Astrocyte of the cerebellum (primary cell): ENCODE results near the gene JAZF1.

ENCODE experiments used
- DNase-seq: peaks from one replicate; pipeline ENCODE4 v3.0.0-alpha.2; 2011; ENCODE audit warnings: low read depth
- H3K4me3 ChIP-seq: 2 replicates; pipeline ENCODE4 v1.5.1; 2011; ENCODE audit warnings: mild to moderate bottlenecking, low read depth, low read length, moderate library complexity
- in situ Hi-C: cut with HindIII; loops from 2 replicates; pipeline ENCODE4 v1.10.0; 2017; ENCODE audit warnings: low sequenced_read_pairs
- TF ChIP-seq, protein P1 (sequence below): IDR thresholded peaks from 2 replicates; pipeline ENCODE4 v1.5.1; 2012; ENCODE audit warnings: low read length, low read depth, moderate library complexity, mild to moderate bottlenecking; ENCODE audit errors: missing control alignments

Gene JAZF1

DNA sequence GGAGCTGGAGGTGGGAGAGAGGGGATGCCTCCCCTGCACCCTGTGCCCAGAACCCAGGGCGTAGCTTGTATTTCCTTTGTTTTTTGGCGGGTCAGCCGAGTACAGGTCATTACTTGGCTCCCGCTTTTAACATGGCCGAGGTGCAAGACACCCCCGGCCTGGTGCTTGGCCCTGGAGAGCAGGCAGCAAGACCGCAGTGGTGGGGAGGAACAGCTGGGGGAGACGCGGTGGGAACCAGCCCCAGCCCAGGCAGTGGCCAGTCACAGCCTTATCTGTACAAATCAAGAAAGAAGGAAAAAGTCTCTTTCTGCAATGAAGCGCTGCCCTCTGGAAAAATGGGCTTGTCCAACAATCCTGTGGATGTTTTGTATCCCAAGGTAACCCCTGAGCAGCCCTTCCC lies 341.5 kb downstream of the JAZF1 start:
- in situ Hi-C loops, result no loop called here
- no peak overlapping the region for H3K4me3 ChIP-seq
- no peak for DNase-seq
- TF ChIP-seq, protein P1, sequence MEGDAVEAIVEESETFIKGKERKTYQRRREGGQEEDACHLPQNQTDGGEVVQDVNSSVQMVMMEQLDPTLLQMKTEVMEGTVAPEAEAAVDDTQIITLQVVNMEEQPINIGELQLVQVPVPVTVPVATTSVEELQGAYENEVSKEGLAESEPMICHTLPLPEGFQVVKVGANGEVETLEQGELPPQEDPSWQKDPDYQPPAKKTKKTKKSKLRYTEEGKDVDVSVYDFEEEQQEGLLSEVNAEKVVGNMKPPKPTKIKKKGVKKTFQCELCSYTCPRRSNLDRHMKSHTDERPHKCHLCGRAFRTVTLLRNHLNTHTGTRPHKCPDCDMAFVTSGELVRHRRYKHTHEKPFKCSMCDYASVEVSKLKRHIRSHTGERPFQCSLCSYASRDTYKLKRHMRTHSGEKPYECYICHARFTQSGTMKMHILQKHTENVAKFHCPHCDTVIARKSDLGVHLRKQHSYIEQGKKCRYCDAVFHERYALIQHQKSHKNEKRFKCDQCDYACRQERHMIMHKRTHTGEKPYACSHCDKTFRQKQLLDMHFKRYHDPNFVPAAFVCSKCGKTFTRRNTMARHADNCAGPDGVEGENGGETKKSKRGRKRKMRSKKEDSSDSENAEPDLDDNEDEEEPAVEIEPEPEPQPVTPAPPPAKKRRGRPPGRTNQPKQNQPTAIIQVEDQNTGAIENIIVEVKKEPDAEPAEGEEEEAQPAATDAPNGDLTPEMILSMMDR, result no peak

DNA sequence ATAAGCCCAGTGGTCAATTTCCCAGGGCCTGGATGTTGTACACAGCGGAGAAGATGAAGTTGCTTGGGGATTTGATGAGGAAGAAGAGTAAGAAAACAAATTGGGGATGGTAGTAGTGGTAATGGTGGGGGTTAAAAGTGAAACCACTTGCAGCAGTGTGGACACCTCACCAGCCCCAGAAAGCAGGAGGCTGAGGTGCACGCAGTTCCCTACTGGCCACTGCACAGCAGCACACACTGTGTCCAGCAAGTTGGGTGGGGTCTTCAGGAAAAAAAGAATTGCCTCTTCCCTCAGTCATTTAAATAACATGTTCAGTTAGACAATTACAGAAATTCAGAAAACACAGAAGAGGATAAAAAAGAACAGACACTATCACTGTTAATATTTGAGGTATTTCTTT lies 344.1 kb downstream of the JAZF1 start:
- TF ChIP-seq, protein P1, result no peak
- DNase-seq, result no peak
- H3K4me3 ChIP-seq, result no peak overlapping the region
- in situ Hi-C loops, result no loop called here

DNA sequence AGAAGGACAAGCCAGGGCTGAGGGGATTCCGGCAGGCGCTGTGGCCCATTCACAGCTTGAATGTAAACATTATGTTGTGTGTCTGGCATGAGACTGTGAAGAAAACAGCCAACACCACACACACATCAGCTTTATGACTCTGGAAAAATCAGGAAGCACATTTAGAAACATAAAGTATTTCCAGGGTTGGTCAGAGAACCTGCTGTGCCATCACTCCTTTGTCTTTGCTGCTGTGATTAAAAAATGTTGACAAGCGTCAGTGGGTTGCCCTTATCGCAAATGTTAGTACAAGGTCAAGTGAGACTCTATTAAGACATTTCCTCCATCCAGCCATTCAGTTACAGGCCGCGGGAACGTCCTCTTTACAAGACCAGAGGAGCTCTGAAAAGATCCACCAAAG lies 345.2 kb downstream of the JAZF1 start:
- TF ChIP-seq, protein P1, result no peak
- DNase-seq, result no peak
- H3K4me3 ChIP-seq, result no peak overlapping the region
- in situ Hi-C loops, result no loop called here

DNA sequence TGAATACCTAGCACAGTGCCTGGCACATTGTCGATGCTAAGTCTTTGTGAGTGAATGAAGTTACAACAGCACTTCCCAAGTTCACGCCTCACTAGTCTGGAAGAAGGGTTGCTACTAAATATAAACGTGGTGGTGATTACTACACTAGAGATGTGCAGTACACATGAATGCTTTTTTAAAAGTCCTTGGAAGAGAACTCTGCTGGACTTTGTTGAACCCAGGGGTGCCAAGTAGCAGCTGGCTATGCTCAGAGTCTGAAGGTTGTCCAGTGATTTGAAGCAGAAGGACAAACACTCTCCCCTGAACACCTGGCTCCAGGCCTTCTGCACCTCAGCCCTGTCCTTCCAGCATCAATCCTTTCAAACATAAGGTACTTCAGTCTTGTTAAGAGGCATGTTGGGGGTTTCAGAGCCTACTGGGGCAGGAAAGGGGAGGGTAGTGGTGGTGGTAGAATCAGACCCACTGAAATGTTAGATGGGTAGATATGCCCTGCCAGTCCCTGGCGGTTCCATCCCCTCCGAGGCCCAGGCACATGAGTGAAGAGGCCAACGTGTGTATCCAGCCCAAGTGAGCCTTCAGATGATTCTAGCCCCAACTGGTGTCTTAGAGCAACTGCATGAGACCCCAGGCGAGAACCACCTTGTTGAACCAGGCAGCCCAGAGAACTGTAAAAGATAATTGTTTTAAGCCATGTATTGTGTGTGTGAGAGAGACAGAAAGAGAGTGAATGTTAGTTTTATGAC lies 346.2 kb downstream of the JAZF1 start:
- H3K4me3 ChIP-seq, result no peak overlapping the region
- no peak for DNase-seq
- in situ Hi-C loops, result no loop called here
- TF ChIP-seq, protein P1, result no peak

DNA sequence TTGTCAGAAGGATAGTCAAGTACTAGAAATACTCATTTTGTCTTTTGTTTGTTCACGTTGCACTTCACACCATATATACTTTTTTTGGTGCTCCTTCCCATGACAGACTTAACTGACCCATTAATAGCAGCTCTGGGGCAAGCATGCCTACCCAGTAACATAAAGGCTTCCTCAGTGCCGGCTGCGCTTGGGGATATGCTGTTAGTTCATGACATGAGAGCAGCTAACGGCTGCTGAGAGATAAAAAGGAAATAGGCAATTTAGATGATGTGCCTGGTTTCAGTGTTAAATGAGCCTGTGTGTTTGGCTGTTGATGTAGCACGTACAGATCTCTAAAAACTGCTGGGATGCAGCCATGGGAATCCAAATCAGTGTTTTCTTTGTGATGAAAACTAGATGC lies 354.2 kb downstream of the JAZF1 start:
- in situ Hi-C loops, result no loop called here
- DNase-seq, result no peak
- no peak overlapping the region for H3K4me3 ChIP-seq
- TF ChIP-seq, protein P1, result no peak

DNA sequence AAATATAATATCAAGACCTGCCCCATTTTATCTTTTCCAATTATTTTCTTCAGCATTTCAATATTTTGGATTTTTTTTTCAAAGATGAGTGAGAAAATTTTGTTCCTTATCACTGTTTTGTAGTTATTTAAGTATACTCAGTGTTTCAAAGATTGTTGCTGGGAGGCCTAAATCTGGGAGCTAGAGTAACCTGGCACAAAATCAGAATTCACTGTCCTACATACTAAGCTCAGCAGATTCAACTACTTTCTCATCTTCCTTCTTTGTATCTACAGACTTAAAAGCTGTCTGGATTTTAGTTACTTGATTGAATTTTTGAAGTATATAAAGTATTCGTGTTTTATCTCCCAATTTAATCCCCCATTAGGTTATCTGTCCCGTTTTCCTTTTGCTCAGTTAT lies 354.7 kb downstream of the JAZF1 start:
- no peak for DNase-seq
- TF ChIP-seq, protein P1, result no peak
- no peak overlapping the region for H3K4me3 ChIP-seq
- in situ Hi-C loops, result no loop called here
